Anterior cingulate cortex (tissue), 58 donors: ENCODE measurements around the gene EPHB2.
"Not testable (repeated sequence)": the region's sequence is repeated elsewhere in the genome, so short reads cannot be mapped to it uniquely, and the experiment has no call there.

ENCODE experiments used
- DNase-seq, 58 donors: peaks; one replicate each; lab custom pipeline; 2025; lab: John Stamatoyannopoulos, UW

The EPHB2 gene

GRCh38 chr1:22710701-22711049 is at the start of gene EPHB2:
EPHB2 (plus strand) TSS chr1:22710839; CDS start chr1:22710983, 144 bp downstream.
- peak in 44 of 58 donors; percentile 12 to 79 (median 49) for DNase-seq

GRCh38 chr1:22661880-22662279 is 48.8 kb upstream of the EPHB2 start:
- no peak for DNase-seq

GRCh38 chr1:22662318-22662717 is 48.3 kb upstream of the EPHB2 start:
- peak in 23 of 58 donors; percentile 3 to 69 (median 23) for DNase-seq

GRCh38 chr1:22662986-22663408 is 47.6 kb upstream of the EPHB2 start:
- DNase-seq = no peak

GRCh38 chr1:22665752-22666151 is 44.9 kb upstream of the EPHB2 start:
- DNase-seq = peak in 10 of 58 donors; percentile 3 to 36 (median 16)

- DNase-seq = no peak
Observed at GRCh38 chr1:22666412-22666811, 44.2 kb upstream of the EPHB2 start.

- DNase-seq = not testable (repeated sequence)
Observed at GRCh38 chr1:22668840-22669239, 41.8 kb upstream of the EPHB2 start.

- no peak for DNase-seq
Observed at GRCh38 chr1:22670352-22670975, 40.2 kb upstream of the EPHB2 start.

- DNase-seq = no peak
Observed at GRCh38 chr1:22671999-22672398, 38.6 kb upstream of the EPHB2 start.

GRCh38 chr1:22673486-22674409 is 36.9 kb upstream of the EPHB2 start:
- peak in 35 of 58 donors; percentile 3 to 71 (median 18) for DNase-seq

GRCh38 chr1:22674410-22674749 is 36.3 kb upstream of the EPHB2 start:
- DNase-seq = no peak

- DNase-seq = not testable (repeated sequence)
Observed at GRCh38 chr1:22676151-22676550, 34.5 kb upstream of the EPHB2 start.

GRCh38 chr1:22676916-22677583 is 33.6 kb upstream of the EPHB2 start:
- DNase-seq = no peak

- no peak for DNase-seq
Observed at GRCh38 chr1:22677931-22678896, 32.4 kb upstream of the EPHB2 start.

GRCh38 chr1:22680726-22681125 is 29.9 kb upstream of the EPHB2 start:
- no peak for DNase-seq

- DNase-seq = no peak
Observed at GRCh38 chr1:22681556-22682276, 28.9 kb upstream of the EPHB2 start.

- no peak for DNase-seq
Observed at GRCh38 chr1:22683547-22683946, 27.1 kb upstream of the EPHB2 start.

- no peak for DNase-seq
Observed at GRCh38 chr1:22685591-22686059, 25.0 kb upstream of the EPHB2 start.

- no peak for DNase-seq
Observed at GRCh38 chr1:22687191-22687590, 23.4 kb upstream of the EPHB2 start.
